Smooth muscle cell (in vitro differentiated cells): ENCODE measurements around the gene CEP128. TPM values are rescaled to one million over a fixed set of nuclear protein-coding genes. Genes with fewer than 3 reads are reported as not detected.

Source experiments
- DNase-seq: peaks from one replicate; lab custom pipeline; 2025; ENCODE audit not compliant: unreplicated experiment; lab: John Stamatoyannopoulos, UW
- H2AFZ ChIP-seq: fragments of 200-600 bp; sonication (generic); 2 replicates; pipeline ENCODE4 v1.6.0; 2016; ENCODE audit warnings: antibody characterized with exemption, low read depth, mild to moderate bottlenecking
- H3F3A ChIP-seq: fragments of 200-600 bp; sonication (generic); 2 replicates; pipeline ENCODE4 v1.6.0; 2017; ENCODE audit warnings: antibody characterized with exemption, low read depth
- H3K27ac ChIP-seq: fragments of 200-600 bp; sonication (generic); 2 replicates; pipeline ENCODE4 v1.5.1; 2016; ENCODE audit warnings: low read depth, mild to moderate bottlenecking
- H3K27me3 ChIP-seq: fragments of 200-600 bp; sonication (generic); 2 replicates; pipeline ENCODE4 v1.6.1; 2016; ENCODE audit warnings: low read depth, mild to moderate bottlenecking
- H3K36me3 ChIP-seq: fragments of 200-600 bp; sonication (generic); 2 replicates; pipeline ENCODE4 v1.5.1; 2016; ENCODE audit warnings: low read depth
- H3K4me1 ChIP-seq: fragments of 200-600 bp; sonication (generic); 2 replicates; pipeline ENCODE4 v1.5.1; 2016; ENCODE audit warnings: low read depth
- H3K4me2 ChIP-seq: fragments of 200-600 bp; sonication (generic); 2 replicates; pipeline ENCODE4 v1.6.0; 2016; ENCODE audit warnings: mild to moderate bottlenecking
- H3K4me3 ChIP-seq: fragments of 200-600 bp; sonication (generic); 2 replicates; pipeline ENCODE4 v1.5.1; 2016; ENCODE audit warnings: mild to moderate bottlenecking
- H3K79me2 ChIP-seq: fragments of 200-600 bp; sonication (generic); 2 replicates; pipeline ENCODE4 v1.6.0; 2016; ENCODE audit warnings: low read depth, mild to moderate bottlenecking
- H3K9ac ChIP-seq: fragments of 200-600 bp; sonication (generic); 2 replicates; pipeline ENCODE4 v1.6.0; 2016; ENCODE audit warnings: low read depth
- H3K9me3 ChIP-seq: fragments of 200-600 bp; sonication (generic); replicated peaks from 2 replicates; pipeline ENCODE4 v1.5.1; 2016; ENCODE audit warnings: low read depth
- H4K20me1 ChIP-seq: fragments of 200-600 bp; sonication (generic); 2 replicates; pipeline ENCODE4 v1.6.0; 2016; ENCODE audit warnings: low read depth
- WGBS: methylation state at CpG from one replicate; pipeline ENCODE4 v1.1.7; 2016; ENCODE audit warnings: low lambda C conversion rate; 5-methylcytosine and 5-hydroxymethylcytosine counted together
- polyA plus RNA-seq: library from polyadenylated mRNA; unstranded; fragments of >200 nt; fragmentation: Nextera tagmentation; extraction: Ambion mirVana; gene quantifications from 2 replicates; pipeline ENCODE4 v1.2.1, GENCODE V29; 2016
- total RNA-seq: library from RNA; depleted of rRNA; stranded (reverse); fragments of >200 nt; gene quantifications from 2 replicates; pipeline ENCODE4 v1.2.3, GENCODE V29; 2014
- TF ChIP-seq, protein P1 (sequence below): fragments of 200-600 bp; sonication (generic); IDR thresholded peaks from 2 replicates; pipeline ENCODE4 v1.5.1; 2017; ENCODE audit warnings: borderline replicate concordance, mild to moderate bottlenecking, antibody characterized with exemption; ENCODE audit not compliant: insufficient read depth, poor library complexity, severe bottlenecking

CEP128 gene
- total and polyA plus RNA-seq, 2 experiments from 2014 or later, result 2.7 to 4.4 TPM

DNA sequence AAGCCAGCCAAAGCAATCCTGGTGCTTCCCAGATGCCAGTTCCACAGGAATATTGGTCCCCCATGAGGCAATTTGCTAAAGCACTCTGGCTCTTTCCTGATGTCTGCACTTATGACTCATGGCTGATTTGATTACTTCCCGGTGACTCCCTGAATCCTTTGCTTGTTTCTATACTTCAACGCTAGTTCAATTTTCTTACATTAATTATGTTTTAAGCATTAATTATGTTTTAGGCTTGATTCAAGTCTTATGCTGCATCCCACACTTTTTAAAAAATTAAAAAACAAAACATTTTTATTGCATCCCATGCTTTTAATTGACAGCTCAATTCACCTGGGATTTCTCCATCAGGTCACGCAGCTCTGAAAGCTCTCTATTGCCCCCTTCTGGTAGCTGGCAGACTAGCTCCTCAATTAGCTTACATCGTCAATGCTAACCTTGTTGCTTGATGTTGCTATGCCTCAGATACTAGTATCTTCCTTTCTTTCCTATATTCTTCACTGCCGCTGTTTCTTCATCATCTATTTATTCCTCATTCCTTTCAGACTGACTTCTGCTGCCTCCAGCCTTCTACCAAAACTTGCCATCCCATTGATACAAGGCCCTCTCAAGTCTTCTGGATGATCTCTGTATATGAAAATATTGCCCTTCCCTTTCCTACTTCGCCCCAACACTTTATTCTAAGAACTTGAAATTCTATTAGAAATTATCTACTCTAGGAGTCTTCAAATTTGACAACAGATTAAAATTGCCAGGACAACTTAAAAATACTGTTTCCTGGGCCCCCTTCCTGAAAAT, 45.9 kb upstream of the CEP128 start:
- TF ChIP-seq, protein P1, sequence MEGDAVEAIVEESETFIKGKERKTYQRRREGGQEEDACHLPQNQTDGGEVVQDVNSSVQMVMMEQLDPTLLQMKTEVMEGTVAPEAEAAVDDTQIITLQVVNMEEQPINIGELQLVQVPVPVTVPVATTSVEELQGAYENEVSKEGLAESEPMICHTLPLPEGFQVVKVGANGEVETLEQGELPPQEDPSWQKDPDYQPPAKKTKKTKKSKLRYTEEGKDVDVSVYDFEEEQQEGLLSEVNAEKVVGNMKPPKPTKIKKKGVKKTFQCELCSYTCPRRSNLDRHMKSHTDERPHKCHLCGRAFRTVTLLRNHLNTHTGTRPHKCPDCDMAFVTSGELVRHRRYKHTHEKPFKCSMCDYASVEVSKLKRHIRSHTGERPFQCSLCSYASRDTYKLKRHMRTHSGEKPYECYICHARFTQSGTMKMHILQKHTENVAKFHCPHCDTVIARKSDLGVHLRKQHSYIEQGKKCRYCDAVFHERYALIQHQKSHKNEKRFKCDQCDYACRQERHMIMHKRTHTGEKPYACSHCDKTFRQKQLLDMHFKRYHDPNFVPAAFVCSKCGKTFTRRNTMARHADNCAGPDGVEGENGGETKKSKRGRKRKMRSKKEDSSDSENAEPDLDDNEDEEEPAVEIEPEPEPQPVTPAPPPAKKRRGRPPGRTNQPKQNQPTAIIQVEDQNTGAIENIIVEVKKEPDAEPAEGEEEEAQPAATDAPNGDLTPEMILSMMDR, result peak; percentile 90
- peak overlapping the region; percentile 71 for H3K4me2 ChIP-seq
- no peaks in the 10 kb centered on the region for H3K9me3 ChIP-seq
- no peak overlapping the region for H2AFZ ChIP-seq
- H3K36me3 ChIP-seq, result no peaks in the 10 kb centered on the region
- H3K9ac ChIP-seq, result no peak overlapping the region
- WGBS, result 25% methylated on average over 6 of the region's 6 CpGs
- H3K4me1 ChIP-seq, result no peaks in the 10 kb centered on the region
- no peaks in the 10 kb centered on the region for H3K79me2 ChIP-seq
- no peaks in the 10 kb centered on the region for H3F3A ChIP-seq
- no peak for DNase-seq
- H4K20me1 ChIP-seq, result no peaks in the 10 kb centered on the region
- no peak overlapping the region for H3K4me3 ChIP-seq
- peaks cover 13% of the 10 kb centered on the region for H3K27me3 ChIP-seq
- H3K27ac ChIP-seq, result no peak overlapping the region

GRCh38 chr14:80982711-80983110, 41.2 kb upstream of the CEP128 start:
- H3K4me1 ChIP-seq, result no peaks in the 10 kb centered on the region
- no peaks in the 10 kb centered on the region for H3K9me3 ChIP-seq
- no peaks in the 10 kb centered on the region for H4K20me1 ChIP-seq
- no peaks in the 10 kb centered on the region for H3K36me3 ChIP-seq
- TF ChIP-seq, protein P1, result no peak
- 66% methylated on average over 2 of the region's 2 CpGs for WGBS
- H3F3A ChIP-seq, result no peaks in the 10 kb centered on the region
- H3K79me2 ChIP-seq, result no peaks in the 10 kb centered on the region
- no peak overlapping the region for H3K27ac ChIP-seq
- no peak overlapping the region for H3K9ac ChIP-seq
- H3K4me2 ChIP-seq, result no peak overlapping the region
- peaks cover 3% of the 10 kb centered on the region for H3K27me3 ChIP-seq
- H2AFZ ChIP-seq, result no peak overlapping the region
- DNase-seq, result no peak
- no peak overlapping the region for H3K4me3 ChIP-seq

GRCh38 chr14:80981673-80982072, 40.1 kb upstream of the CEP128 start:
- Histone ChIP-seq H3K9ac (no peak overlapping the region), H3K9me3 (no peaks in the 10 kb centered on the region), H3K79me2 (no peaks in the 10 kb centered on the region), H3F3A (no peaks in the 10 kb centered on the region), H3K27me3 (peaks cover 3% of the 10 kb centered on the region), H3K4me1 (no peaks in the 10 kb centered on the region), H3K4me3 (no peak overlapping the region), H3K36me3 (no peaks in the 10 kb centered on the region), H2AFZ (no peak overlapping the region), H3K27ac (no peak overlapping the region), H4K20me1 (no peaks in the 10 kb centered on the region), H3K4me2 (no peak overlapping the region)
- WGBS, result 98% methylated on average over 7 of the region's 7 CpGs
- DNase-seq, result no peak
- TF ChIP-seq, protein P1, result no peak

- WGBS, result 90% methylated on average over 3 of the region's 3 CpGs
- no peak overlapping the region for H2AFZ ChIP-seq
These were observed 39.6 kb upstream of the CEP128 start for GRCh38 chr14:80981156-80981555.

More at GRCh38 chr14:80981156-80981555, 39.6 kb upstream of the CEP128 start:
- Histone ChIP-seq H3K4me1 (no peaks in the 10 kb centered on the region), H3K4me3 (no peak overlapping the region), H3K36me3 (no peaks in the 10 kb centered on the region), H3K4me2 (no peak overlapping the region), H3K9me3 (no peaks in the 10 kb centered on the region), H3K27me3 (peaks cover 3% of the 10 kb centered on the region), H3F3A (no peaks in the 10 kb centered on the region), H4K20me1 (no peaks in the 10 kb centered on the region), H3K79me2 (no peaks in the 10 kb centered on the region), H3K9ac (no peak overlapping the region), H3K27ac (no peak overlapping the region)
- TF ChIP-seq, protein P1, result no peak
- DNase-seq, result no peak
